M059J (cell line): Measurements from ENCODE around the gene SEMA5B. TPM values are rescaled to one million over a fixed set of nuclear protein-coding genes. Genes with fewer than 3 reads are reported as not detected.

Experiments used
- DNase-seq: peaks from one replicate; pipeline ENCODE4 v3.0.0-alpha.2; 2012; ENCODE audit warnings: low read depth
- total RNA-seq: library from RNA; depleted of rRNA; stranded (reverse); fragments of >200 nt; shearing (Covaris generic); gene quantifications from 2 replicates; pipeline ENCODE4 v1.2.3, GENCODE V29; 2014; rRNA removed

SEMA5B gene
- total RNA-seq, 1 experiment from 2014 or later, result not detected

DNA sequence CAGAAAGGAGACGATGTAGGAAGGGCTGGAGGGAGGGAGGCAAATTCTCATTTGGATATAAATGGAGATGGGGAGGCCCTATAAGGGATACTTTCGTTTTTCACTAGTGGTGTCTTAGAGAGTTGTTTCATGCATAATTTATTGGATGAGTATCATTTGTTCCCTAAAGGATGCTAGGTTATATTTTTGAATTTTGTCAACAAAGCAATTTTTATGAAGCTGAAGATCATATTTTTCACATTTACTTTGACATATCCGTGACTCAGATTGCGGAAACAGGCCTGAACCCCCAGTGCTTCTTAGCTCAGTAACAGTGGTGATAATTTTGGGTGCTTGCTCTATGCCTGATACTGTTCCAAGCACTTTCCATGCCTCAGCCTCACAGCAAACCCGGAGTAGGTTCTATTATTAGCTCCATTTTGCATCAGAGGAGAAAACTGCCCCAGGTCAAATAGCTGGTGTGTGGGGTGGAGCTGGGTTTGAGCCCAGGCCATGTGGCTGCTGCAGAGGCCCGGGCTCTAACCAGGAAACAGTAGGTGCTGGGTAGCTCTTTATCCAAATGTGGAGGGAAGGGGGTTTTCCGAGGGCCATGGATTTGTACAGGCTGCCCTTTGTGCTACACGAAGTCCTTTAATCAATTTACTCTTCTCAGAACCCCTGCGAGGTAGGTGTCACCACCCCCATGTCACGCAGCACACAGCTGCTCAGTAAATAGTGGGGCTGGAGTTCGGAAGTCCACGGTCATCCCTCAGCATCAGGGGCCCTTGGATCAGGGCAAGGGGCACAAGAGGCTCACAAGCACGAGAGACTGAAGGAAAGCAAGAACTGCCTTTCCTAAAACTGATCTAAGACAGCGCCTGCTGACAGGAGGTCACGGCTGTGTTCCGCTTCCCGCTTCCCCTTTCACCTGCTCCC lies 133.6 kb downstream of the SEMA5B start:
- peak; percentile 85 for DNase-seq

GRCh38 chr3:122893282-122893681 lies 134.3 kb downstream of the SEMA5B start:
- peak; percentile 59 for DNase-seq

DNA sequence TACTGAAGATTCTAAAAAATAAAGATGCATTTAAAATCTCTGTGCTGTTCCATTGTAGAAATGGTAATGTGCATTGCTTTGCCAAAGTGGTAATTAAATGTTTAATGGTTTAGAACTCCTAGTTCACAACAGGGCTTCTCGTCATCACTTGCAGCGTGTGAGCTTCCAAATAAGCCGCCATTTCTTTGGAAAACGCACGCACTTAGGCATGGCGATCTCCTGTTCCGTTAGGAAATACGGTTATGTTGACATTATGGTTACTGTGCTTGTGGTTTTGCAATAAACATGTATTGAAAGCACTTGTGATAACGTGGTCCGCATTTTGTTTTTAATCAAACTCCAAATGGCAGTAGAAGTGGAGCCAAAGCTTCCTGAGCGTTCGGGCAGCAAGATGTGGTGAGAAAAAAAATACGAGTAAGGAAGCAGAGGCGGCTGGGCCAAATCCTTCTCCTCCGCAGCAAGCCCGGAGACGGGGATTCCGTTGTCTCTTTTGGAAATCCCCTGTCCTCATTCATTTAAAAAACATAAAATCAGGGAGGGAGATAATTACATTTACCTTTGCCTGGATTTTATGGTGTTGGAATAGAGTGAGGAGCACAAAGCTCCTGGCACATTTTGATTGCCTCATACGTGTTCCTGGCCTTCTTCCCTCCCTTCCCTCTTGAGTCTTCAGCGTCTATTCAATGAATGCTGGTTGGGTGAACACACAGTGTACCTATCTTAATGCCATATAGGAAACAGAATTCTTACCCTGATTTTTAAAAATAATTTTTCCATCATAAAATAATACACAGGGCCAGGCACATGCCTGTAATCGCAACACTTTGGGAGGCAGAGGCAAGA lies 135.2 kb downstream of the SEMA5B start:
- no peak for DNase-seq

DNA sequence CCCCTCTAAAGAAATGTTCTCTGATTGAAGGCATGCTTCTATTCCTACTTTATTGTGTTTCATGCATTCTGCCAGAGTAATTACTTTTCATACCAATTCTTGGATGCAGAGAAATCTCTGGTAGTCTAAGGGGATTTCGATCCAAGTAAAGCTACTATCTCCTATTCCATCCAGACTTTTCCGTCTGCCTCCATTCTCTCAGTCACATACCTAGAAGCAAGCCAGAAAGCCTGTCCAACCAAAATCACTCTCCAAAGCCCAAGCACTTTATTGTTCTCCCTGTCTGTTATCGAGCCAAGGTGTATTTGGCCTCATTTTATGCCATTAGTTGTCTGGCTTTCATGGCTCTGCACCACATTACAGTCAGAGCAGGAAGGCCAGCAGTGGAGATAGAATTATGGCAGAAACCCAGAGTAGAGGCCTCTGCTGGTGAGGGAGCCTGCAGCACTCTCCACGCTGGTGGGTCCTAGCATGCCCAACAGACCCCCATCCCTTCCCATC lies 136.8 kb downstream of the SEMA5B start:
- no peak for DNase-seq

DNA sequence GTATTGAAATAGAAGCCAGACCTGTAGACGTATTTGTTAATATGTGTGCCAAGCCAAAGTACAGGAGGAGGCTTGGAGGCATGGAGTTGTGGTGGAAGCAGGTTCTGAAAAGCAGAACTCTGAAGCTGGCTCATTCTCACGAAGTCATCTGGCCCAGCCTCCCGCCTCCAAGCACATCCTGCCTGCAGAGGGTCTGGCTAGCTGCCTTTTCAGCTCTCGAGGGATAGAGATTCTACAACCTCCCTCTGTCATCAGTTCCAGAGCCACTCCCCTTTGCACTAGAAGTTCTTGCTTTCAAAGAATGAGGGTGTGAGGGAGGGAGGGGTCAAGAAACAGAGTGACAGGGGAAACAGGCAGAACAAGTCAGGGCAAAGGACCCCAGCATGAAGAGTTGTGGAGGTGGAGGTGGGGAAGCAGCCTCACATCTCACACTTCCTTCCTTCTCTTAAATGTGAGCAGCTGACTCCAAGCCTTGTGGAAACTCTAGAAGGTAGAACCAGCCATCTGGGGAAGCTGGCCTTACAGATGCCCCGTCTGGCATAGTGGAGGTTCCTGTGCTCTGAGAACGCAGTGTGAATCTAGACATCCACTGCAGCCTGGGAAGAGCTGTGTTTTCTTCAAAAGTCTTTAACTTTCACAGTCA lies 137.4 kb downstream of the SEMA5B start:
- DNase-seq, result peak; percentile 10

DNA sequence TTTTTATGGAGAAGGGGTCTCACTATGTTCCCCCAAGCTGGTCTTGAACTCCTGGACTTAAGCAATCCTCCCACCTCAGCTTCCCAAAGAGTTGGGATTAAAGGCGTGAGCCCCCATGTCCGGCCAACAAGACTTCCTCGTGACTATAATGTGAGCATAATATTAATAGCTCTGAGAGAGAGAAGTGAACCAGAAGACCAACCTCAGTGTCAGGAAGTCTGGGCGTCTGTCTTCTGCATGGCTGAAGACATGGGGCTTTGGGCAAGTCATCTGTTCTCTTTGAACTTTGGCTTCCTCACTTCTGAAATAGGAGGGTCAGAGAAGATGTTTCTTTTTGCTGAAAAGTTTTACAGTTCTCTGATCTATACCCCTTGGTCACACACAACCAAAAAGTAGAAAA lies 140.6 kb downstream of the SEMA5B start:
- DNase-seq, result no peak

DNA sequence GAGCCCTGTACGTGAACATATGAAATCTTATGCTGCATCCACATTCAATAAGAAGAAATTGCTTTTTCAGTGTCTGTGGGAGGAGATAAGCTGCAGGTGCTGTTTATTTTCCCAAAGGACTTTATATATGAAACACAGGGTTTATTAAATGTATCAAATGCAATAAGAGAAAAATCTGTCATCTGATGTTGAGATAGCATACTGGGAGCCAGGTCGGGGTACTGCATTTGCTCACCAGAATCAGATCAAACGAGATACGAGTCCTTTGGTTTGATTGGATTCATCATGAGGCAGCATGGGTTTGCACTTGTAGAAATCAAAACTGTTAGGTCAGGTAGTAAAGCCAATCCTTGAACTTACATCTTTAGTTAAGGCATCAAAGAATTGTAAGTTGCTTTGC lies 141.3 kb downstream of the SEMA5B start:
- no peak for DNase-seq

DNA sequence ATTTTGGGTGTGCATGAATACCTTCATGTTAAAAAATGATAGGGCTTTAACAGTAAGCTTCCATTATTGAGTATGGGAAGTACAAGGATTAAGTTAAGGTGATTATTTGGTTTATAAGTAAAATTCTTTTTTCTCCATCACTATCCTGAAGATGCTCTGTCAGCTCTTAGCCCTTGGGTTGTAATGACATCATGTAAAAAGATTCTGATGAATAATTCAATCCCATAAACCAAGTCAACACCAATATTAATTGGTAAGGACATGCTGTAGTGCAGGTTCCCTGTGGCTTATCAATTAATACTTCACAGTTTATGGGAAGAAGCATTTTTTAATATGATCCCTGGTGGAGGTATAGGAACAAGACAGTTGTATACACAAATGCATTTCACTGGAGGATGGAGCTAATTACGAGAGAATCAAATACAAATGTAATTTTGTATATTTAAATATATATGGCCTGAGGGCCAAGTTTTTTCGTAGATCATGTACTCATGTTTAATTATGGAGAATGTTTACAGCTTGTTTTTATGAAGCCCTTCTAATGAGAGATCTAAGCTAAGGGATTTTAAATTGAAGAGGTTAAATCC lies 145.1 kb downstream of the SEMA5B start:
- no peak for DNase-seq

GRCh38 chr3:122880624-122881023 lies 146.9 kb downstream of the SEMA5B start:
- DNase-seq, result no peak

GRCh38 chr3:122880173-122880572 lies 147.4 kb downstream of the SEMA5B start:
- DNase-seq, result no peak

- DNase-seq, result no peak
Measured at GRCh38 chr3:122875547-122876127, 151.9 kb downstream of the SEMA5B start.

GRCh38 chr3:122873741-122874515 lies 153.6 kb downstream of the SEMA5B start:
- DNase-seq, result no peak

GRCh38 chr3:122868322-122868721 lies 159.2 kb downstream of the SEMA5B start:
- no peak for DNase-seq

DNA sequence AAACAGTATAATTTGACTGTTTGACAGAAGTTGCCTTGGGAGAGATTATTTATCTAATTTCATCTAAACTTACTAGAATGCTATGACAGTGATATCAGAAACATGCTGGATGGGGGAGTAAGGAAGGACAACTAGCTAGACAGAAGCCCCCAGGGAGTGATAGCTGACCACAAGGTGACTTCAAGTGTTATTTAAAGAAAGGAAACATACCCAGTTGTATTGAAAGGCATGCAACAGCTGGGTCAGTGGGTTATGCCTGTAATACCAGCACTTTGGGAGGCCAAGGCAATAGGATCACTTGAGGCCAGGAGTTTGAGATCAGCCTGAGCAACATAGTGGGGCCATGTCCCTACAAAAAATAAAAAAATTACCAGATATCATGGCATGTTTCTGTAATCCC lies 163.1 kb downstream of the SEMA5B start:
- DNase-seq, result no peak

DNA sequence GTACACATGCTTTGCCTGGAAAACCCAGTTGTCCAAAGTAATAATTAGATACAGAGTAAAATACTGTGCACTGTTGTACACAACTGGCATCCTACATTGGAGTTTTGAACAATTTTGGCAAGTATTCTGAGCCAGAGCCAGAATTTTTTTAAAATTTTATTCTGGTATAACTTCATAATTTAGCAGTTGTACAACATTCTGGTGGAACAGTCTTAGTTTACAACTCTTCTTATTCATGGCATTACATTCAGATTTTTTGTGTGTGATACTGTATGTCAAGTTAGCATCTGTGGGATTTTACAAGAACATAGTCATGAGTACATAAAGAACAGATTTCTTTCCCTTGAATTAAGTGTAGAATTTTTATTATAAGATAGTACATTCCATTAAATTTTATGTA lies 165.2 kb downstream of the SEMA5B start:
- DNase-seq, result no peak

Other genes with a start within 250 kb of the SEMA5B start
- 5.5 and 7.7 TPM in 2 replicates for gene HSPBAP1, start 233.9 kb downstream of the SEMA5B start, total RNA-seq
- 30.3 and 38.0 TPM in 2 replicates for gene SLC49A4, start 232.7 kb downstream of the SEMA5B start, total RNA-seq
- gene PDIA5, start 39.3 kb upstream of the SEMA5B start, total RNA-seq, result 22.7 and 39.1 TPM in 2 replicates
- gene SEC22A, start 174.2 kb upstream of the SEMA5B start, total RNA-seq, result 84.8 and 87.9 TPM in 2 replicates